Transverse colon (tissue), 3 donors: ENCODE results near the gene MDFI.

ENCODE experiments used
- CTCF ChIP-seq, 5 experiments: fragments of 200-600 bp in 3 of 5; fragments of 450-650 bp in 2 of 5; sonication (generic) in 3 of 5; IDR thresholded peaks; 1 replicate in 2 of 5; 2 replicates in 3 of 5; pipeline ENCODE4 v1.5.1; 2016 to 2017; ENCODE audit warnings: antibody characterized with exemption in 5 of 5, inconsistent platforms in 3 of 5, mild to moderate bottlenecking in 2 of 5, moderate library complexity in 1 of 5
- EP300 ChIP-seq: sonication (generic); formaldehyde crosslinking; IDR thresholded peaks from one replicate; pipeline ENCODE4 v1.6.1; 2017; ENCODE audit warnings: antibody characterized with exemption, low read depth

GRCh38 chr6:41630946-41631345 lies 7.3 kb upstream of the MDFI start:
- TF ChIP-seq CTCF (IDR thresholded peaks at IDR 0.05) (no peak), EP300 (no peak)
